Measurements from ENCODE around the gene CNTNAP5.

Gene CNTNAP5

DNA sequence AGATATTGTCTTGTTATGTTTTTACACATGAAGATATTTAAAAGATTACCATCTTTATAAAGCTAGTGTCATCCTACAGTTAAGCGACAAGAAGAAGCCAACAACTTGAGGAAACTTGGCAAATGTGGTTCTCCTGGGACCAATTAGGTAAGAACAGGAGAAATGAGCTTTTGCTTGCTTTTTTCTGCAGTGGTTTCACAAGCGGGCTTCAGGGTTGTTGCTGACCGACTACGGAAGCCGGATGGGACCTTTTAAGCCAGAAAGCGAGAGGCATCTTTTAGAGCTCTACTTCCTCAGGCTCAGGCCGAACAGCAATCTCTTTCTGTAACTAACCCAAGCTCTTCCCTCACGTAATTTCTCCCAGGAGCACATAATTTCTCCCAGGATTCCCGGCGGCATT is 256.5 kb downstream of the CNTNAP5 start:
- no peak for DNase-seq

DNA sequence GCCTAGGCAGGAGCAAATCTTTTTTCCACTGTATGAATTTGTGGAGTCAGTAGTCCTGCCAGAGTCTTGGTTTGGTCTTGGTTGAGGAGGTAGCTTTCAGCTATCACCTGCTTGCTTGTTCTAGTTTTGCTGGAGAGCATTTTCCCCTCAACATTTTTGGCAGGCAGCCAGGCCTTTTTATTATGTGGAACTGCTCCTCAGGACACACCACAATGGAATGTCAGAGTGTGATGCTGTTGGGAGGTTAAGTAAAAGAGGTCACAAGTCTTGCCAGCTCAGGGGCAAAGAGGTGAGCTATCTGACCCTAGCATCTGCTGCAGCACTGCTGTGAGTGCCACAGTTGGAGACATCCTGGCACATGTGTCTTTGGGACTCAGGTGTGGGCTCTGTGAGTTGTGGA is 258.0 kb downstream of the CNTNAP5 start:
- peak; percentile 6 for DNase-seq

DNA sequence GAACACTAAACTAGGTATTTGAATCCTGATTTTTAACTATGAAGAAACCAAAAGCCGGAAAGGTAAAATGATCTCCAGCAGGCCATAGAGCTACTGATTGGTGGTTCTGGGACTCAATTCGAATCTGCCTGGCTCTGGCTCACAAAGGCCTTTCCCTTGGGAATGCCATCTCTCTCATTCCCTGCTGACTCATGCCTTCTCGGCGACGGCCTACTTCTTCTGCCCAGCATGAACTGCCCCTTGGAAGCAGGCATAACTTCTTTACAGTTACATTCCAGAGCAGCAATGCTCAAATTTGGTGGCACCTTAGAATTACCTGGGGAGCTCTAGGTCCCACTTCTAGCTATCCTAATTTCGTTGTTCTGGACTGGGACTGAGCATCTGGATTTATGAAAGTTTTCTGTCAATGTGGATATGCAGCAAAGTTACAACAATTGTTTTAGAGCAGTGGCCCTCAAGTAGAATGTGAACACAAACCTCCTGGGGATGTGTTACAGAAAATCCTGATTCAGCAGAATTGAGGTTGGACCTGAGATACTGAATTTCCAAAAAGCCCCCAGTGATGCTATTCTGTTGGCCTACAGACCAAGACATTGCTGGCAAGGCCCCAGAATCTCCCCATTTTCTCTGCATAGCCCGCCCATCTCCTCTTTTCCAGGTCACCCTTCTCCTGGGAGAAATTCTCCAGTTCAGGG is 261.1 kb downstream of the CNTNAP5 start:
- no peak for DNase-seq

DNA sequence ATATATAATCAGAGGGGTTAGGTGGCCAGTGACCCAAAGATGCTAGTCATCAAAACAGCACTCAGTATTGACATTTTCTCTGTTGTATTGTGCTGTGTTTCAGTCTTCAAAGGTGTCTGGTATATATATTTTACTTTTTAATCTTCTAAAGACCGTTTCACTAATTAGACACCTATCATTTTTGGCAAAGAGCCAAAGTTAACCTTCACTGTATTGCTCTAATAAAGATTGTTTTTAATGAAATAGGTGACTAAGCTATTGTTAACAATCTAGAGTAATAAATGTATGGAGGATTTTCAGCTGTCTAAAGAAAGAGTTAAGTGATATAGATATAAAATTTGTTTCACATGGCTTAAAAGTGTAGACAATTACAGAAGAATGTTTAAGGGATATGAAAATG is 264.0 kb downstream of the CNTNAP5 start:
- no peak for DNase-seq

DNA sequence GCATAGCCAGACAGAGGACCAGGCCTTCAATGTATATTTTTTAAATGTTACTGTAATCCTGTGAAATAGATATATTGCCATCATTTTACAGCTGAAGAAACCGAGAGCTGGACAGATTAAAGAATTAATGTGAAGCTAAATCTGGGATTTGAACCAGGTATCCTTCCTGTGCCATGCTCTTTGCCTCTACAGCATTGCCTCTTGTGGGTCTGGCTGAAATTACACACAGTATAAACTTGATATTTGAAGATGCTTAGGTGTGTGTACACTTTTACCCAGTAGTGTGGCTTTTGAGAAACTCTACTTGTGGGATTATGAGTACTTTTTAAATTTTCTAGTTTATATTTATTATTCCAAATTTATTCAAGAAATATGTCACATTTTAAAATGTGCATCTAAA is 264.5 kb downstream of the CNTNAP5 start:
- no peak for DNase-seq

DNA sequence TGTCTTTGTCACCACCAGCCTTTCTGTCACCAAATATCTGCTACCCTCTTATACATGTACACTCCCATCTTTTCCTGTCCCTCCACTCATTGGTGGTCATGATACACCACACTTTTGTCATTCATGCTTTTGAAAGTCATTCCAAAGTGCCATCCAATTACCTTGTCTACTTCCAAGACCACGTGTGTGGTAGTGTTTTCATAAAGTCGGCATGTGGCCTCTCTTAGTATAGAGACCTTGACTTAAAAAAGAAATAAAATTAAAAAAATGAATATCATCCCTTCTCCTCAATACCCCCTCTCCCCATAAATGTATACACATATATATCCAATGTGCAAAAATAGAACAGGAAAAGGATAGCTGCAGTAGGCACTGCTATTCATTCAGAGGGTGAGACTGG is 271.4 kb downstream of the CNTNAP5 start:
- DNase-seq: no peak

DNA sequence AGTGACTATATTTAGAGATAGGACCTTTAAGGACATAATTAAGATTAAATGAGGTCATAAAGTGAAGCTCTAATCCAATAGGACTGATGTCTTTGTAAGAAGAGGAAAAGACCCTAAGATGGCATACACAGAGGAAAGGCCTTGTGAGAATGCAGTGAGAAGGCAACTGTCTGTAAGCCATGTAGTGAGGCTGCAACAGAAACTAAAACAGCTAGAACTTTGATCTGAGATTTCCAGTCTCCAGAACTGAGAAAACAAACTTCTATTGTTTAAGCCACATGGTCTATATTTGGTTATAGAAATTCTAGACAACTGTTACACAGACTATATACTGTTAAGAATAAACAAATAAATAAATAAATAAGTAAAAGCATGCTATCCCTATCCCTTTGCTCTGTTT is 276.8 kb downstream of the CNTNAP5 start:
- DNase-seq: no peak

DNA sequence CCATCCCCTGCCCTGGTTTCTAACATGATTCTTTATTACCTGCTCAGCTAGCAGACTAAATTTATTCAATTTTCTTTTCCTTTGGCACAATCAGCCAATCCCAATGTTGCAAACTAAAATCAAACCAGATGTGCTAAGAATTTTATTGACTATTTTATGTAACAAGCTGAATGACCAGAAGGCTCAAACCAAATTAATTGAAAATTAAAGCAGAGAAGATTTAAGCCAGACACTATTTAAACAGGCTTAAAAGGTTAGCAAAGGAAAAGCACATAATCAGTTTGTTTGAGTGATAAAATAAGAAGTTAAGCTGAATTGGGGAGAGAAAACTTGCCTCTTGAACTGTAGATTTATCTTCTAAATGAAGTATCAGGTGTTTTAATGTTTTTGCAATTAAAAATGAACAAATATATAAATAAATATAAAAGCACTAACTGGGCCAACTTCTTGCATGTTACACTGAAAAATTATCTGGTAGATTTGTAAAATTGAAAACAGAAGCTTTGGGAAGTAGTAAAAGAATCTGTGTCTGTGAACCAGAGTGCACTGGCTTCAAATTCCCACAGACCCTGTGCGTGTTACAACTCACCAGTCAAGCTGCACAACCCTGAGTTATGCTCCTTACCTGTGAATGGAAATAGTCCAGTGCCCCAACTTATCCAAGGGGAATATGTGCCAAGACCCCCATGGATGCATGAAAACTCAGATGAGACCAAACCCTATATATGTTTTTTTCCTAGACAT is 283.4 kb downstream of the CNTNAP5 start:
- DNase-seq: no peak

DNA sequence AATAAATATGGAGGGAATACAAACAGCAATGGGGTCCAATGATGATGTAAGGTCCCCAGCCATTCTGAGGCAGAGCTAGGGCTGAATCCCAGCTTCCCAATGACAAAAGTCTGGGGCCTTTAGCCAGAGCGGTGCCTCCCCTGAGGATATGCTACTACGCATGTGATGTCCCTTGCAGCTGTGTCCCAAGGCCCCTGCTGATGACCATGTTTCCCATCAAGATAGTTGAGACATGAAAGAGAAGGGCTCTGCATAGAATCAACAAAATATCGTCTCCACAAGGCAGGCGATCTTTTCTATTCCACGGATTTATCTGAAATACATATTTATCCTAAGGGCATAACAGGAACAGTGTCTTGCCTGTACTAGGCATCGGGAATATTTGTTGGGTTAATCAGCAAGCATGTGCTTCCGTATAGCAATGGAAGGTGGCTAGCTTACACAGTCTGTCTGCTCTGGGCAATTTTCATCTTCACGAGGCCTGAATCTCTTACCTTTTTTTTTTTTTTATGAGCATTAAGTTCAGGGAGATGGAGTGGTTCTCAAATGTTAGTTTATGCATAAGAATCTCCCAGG is 284.6 kb downstream of the CNTNAP5 start:
- DNase-seq: no peak

DNA sequence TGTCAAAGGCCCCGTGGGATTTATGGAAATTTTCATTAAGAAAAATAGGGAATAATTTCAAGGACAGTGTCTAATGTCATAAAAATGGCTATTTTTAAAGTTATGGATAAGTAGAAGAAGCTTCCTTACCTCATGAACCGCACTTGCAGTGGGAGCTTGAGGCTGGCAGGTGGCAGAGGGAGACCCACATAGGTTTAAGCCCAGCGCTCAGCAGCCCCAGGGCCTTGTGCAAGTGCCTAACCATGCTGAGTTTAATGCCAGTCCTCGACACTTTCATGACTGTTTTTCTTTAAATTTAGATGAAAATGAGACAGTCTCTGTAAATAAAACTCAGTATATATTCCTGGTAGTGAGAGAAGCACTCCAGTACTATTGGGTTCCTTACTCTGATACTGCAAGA is 285.6 kb downstream of the CNTNAP5 start:
- no peak for DNase-seq

DNA sequence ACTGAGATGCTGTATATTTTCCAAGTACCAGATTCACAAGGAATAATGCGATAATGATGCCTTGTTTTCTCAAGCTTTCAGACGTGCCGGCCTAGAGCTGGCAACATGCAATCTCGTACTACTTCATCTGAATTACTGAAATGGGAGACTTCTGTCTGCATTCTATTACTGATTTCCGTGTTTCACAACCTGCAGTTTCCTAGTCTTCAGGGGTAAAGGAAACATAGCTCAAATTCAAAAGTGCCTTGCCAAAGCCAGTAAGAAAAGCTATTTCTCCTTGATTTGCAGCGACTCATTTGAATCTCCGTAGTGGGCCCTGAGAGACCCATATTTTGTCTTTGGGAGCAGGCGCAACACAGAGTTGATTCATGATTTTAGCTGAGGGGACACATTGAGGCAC is 289.0 kb downstream of the CNTNAP5 start:
- DNase-seq: no peak

DNA sequence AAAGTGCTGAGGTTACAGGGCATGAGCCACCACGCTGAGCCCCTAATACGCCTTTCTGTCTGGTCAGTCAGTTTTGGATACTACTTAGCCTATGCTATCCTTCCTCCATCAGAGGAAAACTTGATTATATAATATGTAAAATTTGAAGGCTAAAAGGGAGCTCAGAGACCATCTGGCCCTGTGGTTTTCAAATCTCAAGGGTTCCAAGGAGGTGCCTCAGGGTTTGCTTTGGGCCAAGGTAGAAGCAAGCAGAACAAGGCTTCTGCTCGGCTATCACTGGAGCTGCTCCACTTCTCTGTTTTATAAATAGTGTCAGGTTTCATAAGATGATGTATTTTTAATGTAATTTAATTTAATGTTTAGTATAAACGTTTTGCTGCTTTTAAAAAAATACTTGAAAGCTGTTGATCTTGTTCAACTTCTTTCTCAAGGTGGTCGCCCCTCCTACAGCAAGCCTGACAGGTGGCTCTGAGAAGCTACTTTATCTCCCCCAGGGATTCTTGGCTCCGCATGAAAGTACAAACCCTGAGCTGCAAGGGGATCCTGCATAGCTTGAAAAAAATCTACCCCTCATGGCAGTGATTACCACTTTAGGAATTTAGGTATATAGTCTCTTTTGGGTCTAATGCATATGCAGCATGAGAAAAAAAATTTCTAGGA is 290.3 kb downstream of the CNTNAP5 start:
- no peak for DNase-seq

DNA sequence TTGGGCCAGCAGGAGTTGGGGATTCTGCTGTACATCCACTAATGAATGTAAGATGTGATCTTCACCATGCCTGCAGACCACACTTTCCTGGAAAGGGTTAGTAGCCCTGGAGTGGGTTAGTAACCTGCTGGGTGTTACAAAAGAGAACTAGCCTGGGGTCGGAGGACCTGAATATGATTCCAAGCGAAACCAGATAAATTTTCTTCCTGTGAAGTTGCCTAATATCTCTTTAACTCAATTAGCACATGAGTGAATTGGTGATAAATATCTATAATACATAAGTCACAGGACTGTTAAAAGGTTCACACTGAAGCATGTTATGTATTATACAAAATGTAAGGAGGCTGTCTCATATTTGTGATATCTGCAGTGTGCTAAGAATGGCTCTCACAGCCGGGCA is 291.0 kb downstream of the CNTNAP5 start:
- DNase-seq: no peak

DNA sequence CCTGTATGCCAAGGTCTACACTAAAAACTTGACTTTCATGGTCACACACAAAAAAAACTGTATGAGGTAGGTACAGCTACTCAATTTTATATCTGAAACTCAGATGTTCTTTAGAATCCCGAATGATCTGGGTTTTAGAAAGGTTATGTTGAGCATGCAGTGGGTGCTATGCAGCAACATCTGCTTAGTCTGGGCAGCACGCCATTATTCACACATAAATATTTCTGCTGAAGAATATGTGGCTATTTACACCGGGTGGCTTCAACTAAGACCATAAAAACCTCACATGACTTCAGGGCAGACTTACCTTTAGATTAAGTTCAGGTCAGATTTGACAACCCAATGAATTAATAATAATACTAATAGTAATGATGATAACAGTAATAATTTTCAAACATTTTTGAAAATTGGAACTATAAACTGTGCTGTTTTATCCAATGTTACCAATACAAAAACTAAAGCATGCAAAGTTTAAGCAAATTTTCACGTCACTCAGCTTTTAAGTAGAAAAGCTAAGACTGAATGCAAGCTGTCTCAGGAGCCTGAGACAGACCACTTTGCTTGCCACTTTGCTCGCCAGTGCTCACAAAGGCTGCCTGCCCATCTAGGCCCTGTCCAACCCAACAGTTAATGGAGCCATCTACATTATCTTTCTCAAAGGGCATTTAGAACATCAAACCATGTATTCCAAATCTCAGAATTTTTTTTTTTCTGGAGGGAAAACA is 292.0 kb downstream of the CNTNAP5 start:
- no peak for DNase-seq

DNA sequence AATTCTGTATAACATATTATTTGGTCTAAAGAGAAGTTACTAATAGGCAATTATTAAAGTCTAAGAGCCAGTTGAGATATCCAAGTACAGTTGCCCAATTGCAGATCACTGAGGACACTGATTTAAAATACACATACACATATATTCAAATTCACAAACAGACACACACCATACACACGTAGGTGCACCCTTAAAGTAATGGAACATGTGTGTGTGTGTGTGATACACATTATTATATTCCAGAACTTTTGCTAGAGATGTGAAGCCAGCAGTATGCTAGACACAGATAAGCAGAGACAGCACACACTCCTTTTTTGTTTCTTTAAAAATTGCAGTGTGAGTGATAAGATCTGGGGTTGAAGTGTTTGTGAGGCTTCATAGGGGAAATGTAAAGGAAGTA is 292.5 kb downstream of the CNTNAP5 start:
- DNase-seq: no peak

DNA sequence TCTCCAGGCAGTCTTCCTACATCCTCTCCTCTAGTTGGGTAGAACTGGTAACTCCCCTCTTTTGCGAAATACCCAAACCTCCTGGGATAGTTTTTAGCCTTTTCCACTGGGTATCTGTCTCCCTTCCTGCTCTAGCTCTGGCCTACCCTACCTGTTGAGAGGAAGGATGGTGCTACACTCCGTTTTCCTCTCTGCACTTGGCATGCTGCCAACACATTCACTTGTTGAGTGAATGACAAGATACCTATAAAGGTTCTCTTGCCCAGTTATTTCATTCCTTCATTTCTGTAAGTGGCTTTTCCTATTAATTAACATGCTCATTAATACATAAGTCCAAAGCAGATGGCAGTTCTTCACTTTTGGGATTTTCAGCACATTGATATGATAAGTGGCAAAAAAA is 293.8 kb downstream of the CNTNAP5 start:
- no peak for DNase-seq

DNA sequence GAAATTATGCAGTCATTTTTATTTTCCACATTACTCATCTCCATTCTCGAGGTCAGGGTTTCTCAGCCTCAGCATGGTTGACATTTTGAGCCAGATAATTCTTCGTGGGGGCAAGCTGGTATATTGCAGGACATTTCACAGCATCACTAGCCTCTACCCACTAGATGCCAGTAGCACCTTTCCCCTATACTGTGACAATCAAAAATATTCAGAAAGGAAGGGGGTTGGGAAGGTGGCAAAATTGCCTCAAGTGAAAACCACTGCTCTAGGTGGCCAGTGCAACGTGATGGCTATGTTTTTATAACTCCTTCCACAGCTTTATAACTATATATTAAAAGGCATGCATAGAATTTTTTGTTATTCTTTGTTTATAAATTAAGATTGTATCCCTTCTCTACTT is 294.5 kb downstream of the CNTNAP5 start:
- DNase-seq: no peak

DNA sequence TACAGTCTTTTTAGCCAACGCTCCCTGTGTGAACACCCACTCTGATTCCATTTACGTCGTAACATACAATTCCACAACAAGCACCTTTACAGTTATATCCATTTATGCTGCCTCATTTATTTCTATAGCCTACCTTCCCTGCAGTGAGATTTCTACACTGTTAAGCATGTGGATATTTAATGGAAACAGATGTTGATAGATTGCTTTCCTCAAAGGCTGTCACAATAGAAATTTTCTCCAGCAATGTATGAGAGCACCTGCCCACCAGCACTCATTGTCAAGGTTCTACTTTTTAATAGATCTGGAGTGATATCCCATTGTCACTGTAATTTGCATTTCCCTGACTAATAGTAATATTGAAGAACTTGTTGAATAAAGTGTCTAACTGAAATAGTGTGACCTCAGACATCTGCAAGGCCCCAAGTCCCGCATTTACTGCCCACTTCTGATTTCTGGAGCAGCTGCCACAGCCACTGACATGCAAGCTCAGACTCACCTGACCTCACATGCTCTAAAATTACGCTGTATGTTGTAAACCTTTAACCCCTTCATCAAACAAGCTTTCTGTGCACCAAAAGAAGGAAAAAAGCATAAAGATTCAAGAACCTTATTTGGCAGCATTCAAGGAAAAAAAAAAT is 295.1 kb downstream of the CNTNAP5 start:
- DNase-seq: no peak

DNA sequence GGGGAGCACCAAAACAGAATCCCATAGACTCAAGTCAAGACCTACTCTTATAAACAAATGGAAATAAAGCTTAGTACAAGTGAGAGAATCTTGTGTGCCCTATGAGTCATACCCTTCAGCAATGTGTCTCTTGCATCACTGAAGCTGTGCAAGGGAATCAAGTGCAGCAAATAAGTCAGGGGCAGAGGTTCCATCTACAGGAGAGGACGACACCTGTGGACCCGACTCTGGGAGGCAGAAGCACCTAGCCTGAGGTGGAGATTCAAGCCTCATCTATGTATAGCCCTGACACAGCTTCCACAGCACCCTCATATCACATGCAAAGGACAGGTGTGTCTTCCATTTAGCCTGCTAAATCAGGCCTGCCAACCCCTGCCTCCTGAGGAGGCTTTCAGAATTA is 298.2 kb downstream of the CNTNAP5 start:
- no peak for DNase-seq

DNA sequence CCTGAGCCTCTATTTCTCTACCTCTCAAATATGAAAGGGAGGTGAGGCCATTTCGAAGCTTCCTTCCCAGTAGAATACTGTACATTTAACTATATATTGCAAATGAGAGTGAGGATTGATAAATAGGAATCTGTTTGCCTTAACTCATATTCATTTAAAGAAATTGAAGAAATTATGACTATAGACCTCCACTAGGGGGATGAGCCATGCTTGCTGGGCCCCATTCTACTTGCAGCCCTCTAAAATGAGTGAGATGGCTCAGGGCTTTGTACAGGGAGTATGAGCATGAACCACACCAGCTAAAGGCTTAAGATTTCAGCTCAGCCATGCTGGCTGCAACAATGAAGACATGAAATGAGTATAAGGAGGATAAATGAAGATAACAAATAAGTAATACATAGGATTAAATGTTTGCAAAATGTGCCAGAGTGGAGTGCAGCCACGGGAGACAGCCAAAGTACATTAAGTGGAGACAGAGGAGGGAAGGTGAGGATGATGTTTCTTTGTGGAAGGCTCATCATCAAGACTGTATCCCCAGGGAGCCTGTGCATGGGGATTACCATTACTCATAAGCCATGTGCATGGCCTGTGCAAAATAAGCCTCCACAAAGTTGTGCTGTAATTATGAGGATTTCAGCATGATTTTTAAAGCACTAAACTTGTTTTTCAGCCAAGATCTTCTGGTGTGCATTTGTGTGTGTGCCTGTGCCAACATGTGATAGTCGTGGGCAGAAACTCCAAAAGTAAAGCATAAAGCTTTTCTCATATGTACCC is 300.8 kb downstream of the CNTNAP5 start:
- DNase-seq: no peak

DNA sequence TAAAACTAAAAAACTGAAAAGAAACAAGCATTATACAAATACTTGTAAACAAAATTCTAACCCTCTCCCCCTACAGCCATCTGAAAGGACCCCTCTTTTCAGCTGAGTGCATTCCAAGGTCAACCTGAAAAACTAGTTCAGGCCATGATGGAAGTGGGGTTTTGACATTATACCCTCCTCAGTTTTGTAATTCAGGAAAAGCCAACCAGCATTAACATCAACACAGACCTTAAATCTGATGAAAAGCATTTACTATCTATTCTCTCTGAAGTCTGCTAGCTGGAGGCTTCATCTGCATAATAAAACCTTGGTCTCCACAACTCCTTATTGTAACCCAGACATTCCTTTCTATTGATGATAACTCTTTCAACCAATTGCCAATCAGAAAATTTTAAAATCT is 302.2 kb downstream of the CNTNAP5 start:
- no peak for DNase-seq

DNA sequence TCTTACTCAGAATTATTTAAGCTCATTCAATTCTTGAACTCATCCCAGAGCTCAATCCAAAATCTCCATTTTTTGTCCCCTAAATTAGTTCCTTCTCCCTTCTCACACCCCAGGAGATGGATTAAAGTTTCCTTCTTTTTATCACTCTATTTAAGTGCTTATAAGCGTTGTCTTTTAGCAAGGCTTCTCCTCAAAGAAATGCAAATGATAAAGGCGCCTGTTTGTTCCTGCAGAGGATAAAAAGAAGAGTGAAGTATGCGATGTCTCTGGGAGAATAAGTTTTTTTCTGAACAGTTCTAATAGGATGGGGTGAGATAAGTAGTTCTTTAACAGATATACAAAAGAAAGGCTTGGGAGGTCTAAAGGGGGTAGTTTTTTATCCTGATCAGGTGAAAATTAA is 303.3 kb downstream of the CNTNAP5 start:
- DNase-seq: no peak
